HFF-Myc (cell line): ENCODE measurements around the gene KIF13A.
"Not testable (repeated sequence)": the region's sequence is repeated elsewhere in the genome, so short reads cannot be mapped to it uniquely, and the experiment has no call there.

Source experiments
- DNase-seq: peaks from one replicate; pipeline ENCODE4 v3.0.0-alpha.2; 2011; ENCODE audit warnings: low read depth; ENCODE audit errors: extremely low read depth
- H3K4me3 ChIP-seq: replicated peaks from 2 replicates; pipeline ENCODE4 v1.5.1; 2011; ENCODE audit warnings: low read depth, mild to moderate bottlenecking, control low read depth, low read length
- CTCF ChIP-seq: IDR thresholded peaks from 2 replicates; pipeline ENCODE4 v1.5.1; 2012; ENCODE audit warnings: mild to moderate bottlenecking, low read depth, low read length, control low read depth; ENCODE audit errors: missing control alignments

The KIF13A gene

GRCh38 chr6:17948725-17949124 lies 38.7 kb downstream of the KIF13A start:
- no peak for DNase-seq
- no peak for TF ChIP-seq CTCF
- H3K4me3 ChIP-seq: no peak overlapping the region

GRCh38 chr6:17947574-17947973 lies 39.9 kb downstream of the KIF13A start:
- not testable (repeated sequence) for DNase-seq, H3K4me3 ChIP-seq

GRCh38 chr6:17945575-17945974 lies 41.9 kb downstream of the KIF13A start:
- DNase-seq: no peak
- TF ChIP-seq CTCF: no peak
- no peak overlapping the region for H3K4me3 ChIP-seq

GRCh38 chr6:17945111-17945510 lies 42.3 kb downstream of the KIF13A start:
- no peak for TF ChIP-seq CTCF
- DNase-seq: no peak
- H3K4me3 ChIP-seq: no peak overlapping the region

- no peak for TF ChIP-seq CTCF
- H3K4me3 ChIP-seq: no peak overlapping the region
- no peak for DNase-seq
Measured at GRCh38 chr6:17941318-17941717, 46.1 kb downstream of the KIF13A start.

- no peak for DNase-seq
- no peak for TF ChIP-seq CTCF
- no peak overlapping the region for H3K4me3 ChIP-seq
Measured at GRCh38 chr6:17940151-17940792, 47.2 kb downstream of the KIF13A start.

GRCh38 chr6:17938901-17939300 lies 48.5 kb downstream of the KIF13A start:
- no peak overlapping the region for H3K4me3 ChIP-seq
- TF ChIP-seq CTCF: no peak
- DNase-seq: peak; percentile 59
